A549 (cell line): ENCODE results near the gene SLIT3. TPM values are rescaled to one million over a fixed set of nuclear protein-coding genes. Genes with fewer than 3 reads are reported as not detected.

ENCODE experiments used
- ATAC-seq, 2 experiments: fragments of 200-7000 bp in 1 of 2; fragments of >200 bp in 1 of 2; cut with Nextera tagmentation in 1 of 2; cut with Tn5 transposase in 1 of 2; 3 replicates each; pipeline versions ENCODE4 v1.8.0 to v1.9.1; 2018 to 2020; ENCODE audit warnings: mild to moderate bottlenecking in 1 of 2, moderate library complexity in 1 of 2
- CTCF ChIA-PET: fragments of 300-600 bp; sonication (Branson Sonifier 250); formaldehyde crosslinking; extraction: SDS; loops from one replicate; lab custom pipeline; 2021; ENCODE audit warnings: antibody characterized with exemption, inconsistent platforms; lab: Yijun Ruan, JAX
- POLR2A ChIA-PET: fragments of 350-600 bp; formaldehyde crosslinking; extraction: SDS; loops from one replicate; lab custom pipeline; 2021; ENCODE audit warnings: antibody characterized with exemption, inconsistent platforms; lab: Yijun Ruan, JAX
- DNase-seq, 2 experiments: peaks; one replicate each; pipeline versions ENCODE4 v3.0.0 to v3.0.0-alpha.2; 2011 to 2016; ENCODE audit warnings: low read depth in 1 of 2, low spot score in 1 of 2
- FAIRE-seq: peaks from 2 replicates; lab custom pipeline; 2011; peaks lifted over from hg19 to GRCh38; lab: Jason Lieb, UNC
- H3K27ac ChIP-seq, 2 experiments: fragments of >200 bp; sonication (Bioruptor Twin); formaldehyde crosslinking; 3 replicates each; pipeline ENCODE4 v1.5.1; 2016 to 2017
- H3K4me1 ChIP-seq: fragments of >200 bp; sonication (Bioruptor Twin); formaldehyde crosslinking; 3 replicates; pipeline ENCODE4 v1.6.1; 2016
- H3K4me2 ChIP-seq: fragments of >200 bp; sonication (Bioruptor Twin); formaldehyde crosslinking; 3 replicates; pipeline ENCODE4 v1.6.1; 2016
- H3K4me3 ChIP-seq: fragments of >200 bp; sonication (Bioruptor Twin); formaldehyde crosslinking; 3 replicates; pipeline ENCODE4 v1.5.1; 2016
- H3K9me3 ChIP-seq: fragments of >200 bp; sonication (Bioruptor Twin); formaldehyde crosslinking; 3 replicates; pipeline ENCODE4 v1.6.1; 2016
- BHLHE40 ChIP-seq: IDR thresholded peaks from 2 replicates; pipeline ENCODE4 v1.6.1; 2012; ENCODE audit warnings: low read depth, low read length, inconsistent platforms
- CHD4 ChIP-seq: fragments of 200-600 bp; sonication (generic); IDR thresholded peaks from 2 replicates; pipeline ENCODE4 v1.6.1; 2016; ENCODE audit warnings: antibody characterized with exemption, mild to moderate bottlenecking, borderline replicate concordance
- EHF ChIP-seq: fragments of 250-450 bp; sonication (Bioruptor Pico); IDR thresholded peaks from 2 replicates; pipeline ENCODE4 v1.5.0; 2020; ENCODE audit warnings: mild to moderate bottlenecking
- ESRRA ChIP-seq: fragments of 150-350 bp; IDR thresholded peaks from 2 replicates; pipeline ENCODE4 v1.6.1; 2014; ENCODE audit warnings: mild to moderate bottlenecking, low read length, borderline replicate concordance
- FOSL2 ChIP-seq, 2 experiments: fragments of 450-650 bp in 1 of 2; fragments of >200 bp in 1 of 2; sonication (Bioruptor Twin) in 1 of 2; formaldehyde crosslinking; IDR thresholded peaks; 2 replicates each; pipeline versions ENCODE4 v1.5.0 to v1.6.1; 2016 to 2020; ENCODE audit warnings: mild to moderate bottlenecking in 1 of 2, moderate library complexity in 1 of 2
- HOXA7 ChIP-seq: fragments of 250-450 bp; sonication (Bioruptor Pico); IDR thresholded peaks from 2 replicates; pipeline ENCODE4 v1.5.0; 2020; ENCODE audit warnings: mild to moderate bottlenecking, moderate library complexity
- JUN ChIP-seq, 2 experiments: fragments of >200 bp; sonication (Bioruptor Twin); formaldehyde crosslinking; IDR thresholded peaks; 2 replicates in 1 of 2; 3 replicates in 1 of 2; pipeline ENCODE4 v1.6.1; 2016 to 2017
- KDM1A ChIP-seq: fragments of 200-600 bp; sonication (generic); IDR thresholded peaks from 2 replicates; pipeline ENCODE4 v1.6.1; 2016; ENCODE audit warnings: low read depth, mild to moderate bottlenecking
- KDM5A ChIP-seq: fragments of 200-600 bp; sonication (generic); IDR thresholded peaks from 2 replicates; pipeline ENCODE4 v1.6.1; 2016; ENCODE audit warnings: antibody characterized with exemption, mild to moderate bottlenecking
- MAFK ChIP-seq: fragments of 450-650 bp; IDR thresholded peaks from 2 replicates; pipeline ENCODE4 v1.6.1; 2014; ENCODE audit not compliant: partially characterized antibody
- MYC ChIP-seq: IDR thresholded peaks from 2 replicates; pipeline ENCODE4 v1.6.1; 2012; ENCODE audit warnings: mild to moderate bottlenecking, inconsistent platforms, low read length, improper control_type of control experiment, borderline replicate concordance
- NFE2L2 ChIP-seq: fragments of 150-350 bp; conservative IDR thresholded peaks from 2 replicates; pipeline ENCODE4 v1.6.1; 2014; ENCODE audit warnings: low read length
- NR3C1 ChIP-seq: fragments of >200 bp; sonication (Bioruptor Twin); formaldehyde crosslinking; IDR thresholded peaks from 3 replicates; pipeline ENCODE4 v1.6.1; 2017
- PHF8 ChIP-seq: fragments of 200-600 bp; sonication (generic); IDR thresholded peaks from 2 replicates; pipeline ENCODE4 v1.6.1; 2016; ENCODE audit warnings: low read depth, mild to moderate bottlenecking, antibody characterized with exemption, moderate library complexity, borderline replicate concordance
- RFX5 ChIP-seq: fragments of 450-650 bp; IDR thresholded peaks from 2 replicates; pipeline ENCODE4 v1.7.1; 2014; ENCODE audit warnings: antibody characterized with exemption, mild to moderate bottlenecking, moderate library complexity
- SREBF2 ChIP-seq: fragments of 450-650 bp; IDR thresholded peaks from 2 replicates; pipeline ENCODE4 v1.6.1; 2014; ENCODE audit warnings: mild to moderate bottlenecking, moderate library complexity
- TP53 ChIP-seq: fragments of 250-450 bp; sonication (Bioruptor Pico); IDR thresholded peaks from 2 replicates; pipeline ENCODE4 v1.5.0; 2021; ENCODE audit warnings: mild to moderate bottlenecking, moderate library complexity
- ZC3H11A ChIP-seq: fragments of 450-650 bp; IDR thresholded peaks from 2 replicates; pipeline ENCODE4 v1.6.1; 2014; ENCODE audit warnings: antibody characterized with exemption, mild to moderate bottlenecking
- ZFP36 ChIP-seq: fragments of 450-650 bp; IDR thresholded peaks from 2 replicates; pipeline ENCODE4 v1.6.1; 2014; ENCODE audit warnings: borderline replicate concordance; ENCODE audit not compliant: partially characterized antibody
- ZNF302 ChIP-seq: fragments of 250-450 bp; sonication (Bioruptor Pico); IDR thresholded peaks from 2 replicates; pipeline ENCODE4 v1.9.0; 2021; ENCODE audit warnings: inconsistent platforms, mild to moderate bottlenecking, moderate library complexity
- WGBS: methylation state at CpG from one replicate; pipeline ENCODE4 v1.1.6; 2017; ENCODE audit errors: missing lambda C conversion rate; 5-methylcytosine and 5-hydroxymethylcytosine counted together
- polyA plus RNA-seq, 4 experiments: library from polyadenylated mRNA; depleted of rRNA in 3 of 4; stranded (reverse); fragments of >200 nt; fragmentation: RNase III in 1 of 4; extraction: RNeasy Plus Mini Kit Qiagen cat#74134 plus additional on column Dnase treatment in 1 of 4; gene quantifications; 2 replicates in 3 of 4; 3 replicates in 1 of 4; pipeline ENCODE4 v1.2.3, GENCODE V29; 2011 to 2017
- TF ChIP-seq, protein P1 (sequence below): fragments of >200 bp; sonication (Bioruptor Twin); formaldehyde crosslinking; IDR thresholded peaks from 3 replicates; pipeline ENCODE4 v1.6.1; 2016
- TF ChIP-seq, protein P2 (sequence below): fragments of 450-650 bp; IDR thresholded peaks from 2 replicates; pipeline ENCODE4 v1.6.1; 2014; ENCODE audit warnings: antibody characterized with exemption
- TF ChIP-seq, protein P3 (sequence below): fragments of 250-450 bp; sonication (Bioruptor Pico); IDR thresholded peaks from 2 replicates; pipeline ENCODE4 v1.5.0; 2020; ENCODE audit warnings: low read depth, mild to moderate bottlenecking, moderate library complexity
- TF ChIP-seq, protein P4 (sequence below): fragments of >200 bp; sonication (Bioruptor Twin); formaldehyde crosslinking; IDR thresholded peaks from 2 replicates; pipeline ENCODE4 v1.6.1; 2016
- TF ChIP-seq, protein P5 (sequence below): fragments of 150-350 bp; IDR thresholded peaks from 2 replicates; pipeline ENCODE4 v1.6.1; 2014; ENCODE audit warnings: low read depth, mild to moderate bottlenecking, low read length

The SLIT3 gene
- polyA plus RNA-seq, 2 of the 4 experiments (the other 2 are of a cell fraction): 12.7 to 22.9 TPM

DNA sequence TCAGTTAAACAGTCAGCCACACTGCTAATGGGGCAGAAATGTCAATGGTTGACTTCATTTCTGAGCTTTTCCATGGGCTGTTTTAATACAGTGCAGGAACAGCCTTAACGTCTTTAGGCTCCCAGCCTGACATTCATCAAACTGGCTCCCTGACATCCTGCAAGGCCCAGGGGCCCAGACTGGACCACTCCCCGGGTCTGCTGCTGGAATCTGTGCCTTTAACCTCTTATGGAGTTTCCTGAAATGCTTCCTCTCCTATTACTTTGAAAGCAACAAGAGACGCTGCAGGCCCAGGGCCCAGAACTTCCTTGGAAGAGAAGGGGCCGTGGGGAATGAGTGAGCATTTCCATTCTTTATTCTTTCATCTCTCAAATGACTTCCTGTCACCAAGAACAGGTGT lies 504.9 kb downstream of the SLIT3 start:
- FAIRE-seq (no peak), ATAC-seq (no peak), DNase-seq (no peak)
- H3K9me3 ChIP-seq: no peaks in the 10 kb centered on the region
- no peak overlapping the region for H3K4me3 ChIP-seq
- no peak overlapping the region for H3K27ac ChIP-seq
- H3K4me1 ChIP-seq: peaks cover 15% of the 10 kb centered on the region; the same call in 2 of the 3 replicates
- TF ChIP-seq KDM1A (no peak), MYC (no peak), RFX5 (no peak), KDM5A (no peak), SREBF2 (no peak), NFE2L2 (no peak), FOSL2 (IDR thresholded peaks at IDR 0.05) (no peak), FOSL2 (CRISPR knock-in tag; IDR thresholded peaks at IDR 0.05) (no peak), BHLHE40 (no peak)
- TF ChIP-seq, protein P1, sequence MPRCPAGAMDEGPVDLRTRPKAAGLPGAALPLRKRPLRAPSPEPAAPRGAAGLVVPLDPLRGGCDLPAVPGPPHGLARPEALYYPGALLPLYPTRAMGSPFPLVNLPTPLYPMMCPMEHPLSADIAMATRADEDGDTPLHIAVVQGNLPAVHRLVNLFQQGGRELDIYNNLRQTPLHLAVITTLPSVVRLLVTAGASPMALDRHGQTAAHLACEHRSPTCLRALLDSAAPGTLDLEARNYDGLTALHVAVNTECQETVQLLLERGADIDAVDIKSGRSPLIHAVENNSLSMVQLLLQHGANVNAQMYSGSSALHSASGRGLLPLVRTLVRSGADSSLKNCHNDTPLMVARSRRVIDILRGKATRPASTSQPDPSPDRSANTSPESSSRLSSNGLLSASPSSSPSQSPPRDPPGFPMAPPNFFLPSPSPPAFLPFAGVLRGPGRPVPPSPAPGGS: no peak
- CTCF ChIA-PET: no interaction called here
- WGBS: 74% methylated on average over 4 of the region's 4 CpGs
- H3K4me2 ChIP-seq: no peak overlapping the region
- POLR2A ChIA-PET: no interaction called here

DNA sequence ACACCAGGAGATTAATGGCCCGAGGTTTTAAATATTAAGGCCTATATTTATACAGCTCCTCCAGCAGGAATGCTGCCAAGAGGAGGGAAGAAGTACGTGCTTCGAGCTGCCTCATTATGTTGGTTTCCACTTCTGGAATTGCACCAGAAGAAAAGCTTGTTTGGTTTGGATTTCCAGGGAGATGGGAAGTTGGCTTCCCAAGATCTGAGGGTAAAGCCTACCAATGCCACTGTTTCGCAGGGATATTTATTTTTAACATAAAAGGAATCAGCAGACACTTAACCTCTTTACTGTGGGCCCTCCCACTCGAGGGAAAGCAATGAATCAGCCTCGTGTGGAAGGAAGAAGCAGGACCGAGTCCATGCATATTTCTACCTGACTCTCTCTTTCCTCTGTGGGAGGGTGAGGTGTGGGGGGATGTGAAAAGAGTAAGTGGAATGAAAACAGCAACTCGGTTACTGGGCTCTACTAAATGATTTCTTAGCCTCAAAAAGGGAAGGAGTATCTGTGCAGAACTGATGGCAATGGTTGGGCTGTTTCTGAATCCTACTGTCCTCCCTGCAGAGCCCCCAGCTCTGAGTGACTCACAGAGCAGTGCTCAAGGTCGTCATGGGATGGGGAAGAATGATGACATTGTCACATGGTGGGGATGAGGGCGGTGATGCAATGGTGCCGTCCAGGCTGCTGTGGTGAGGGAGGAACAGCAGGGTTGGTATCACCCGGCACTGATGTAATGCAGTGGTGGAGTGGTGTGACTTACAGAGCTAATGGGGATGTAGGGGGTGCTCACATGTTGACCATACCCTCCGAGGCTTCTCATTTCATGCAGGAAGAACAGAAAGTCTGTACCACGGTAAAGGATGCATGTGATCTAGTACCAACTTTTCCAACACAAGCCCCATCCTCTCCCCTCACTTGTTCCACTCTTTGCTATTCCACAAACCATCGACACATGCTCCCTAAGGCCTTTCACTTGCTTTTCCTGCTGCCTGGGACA lies 506.8 kb downstream of the SLIT3 start:
- FAIRE-seq: no peak
- Histone ChIP-seq H3K9me3 (no peaks in the 10 kb centered on the region), H3K4me2 (no peak overlapping the region), H3K4me3 (no peak overlapping the region), H3K27ac (no peak overlapping the region), H3K4me1 (peaks cover 15% of the 10 kb centered on the region; the same call in 2 of the 3 replicates)
- TF ChIP-seq ZC3H11A (no peak), ZFP36 (no peak), MAFK (no peak), FOSL2 (IDR thresholded peaks at IDR 0.05) (no peak), FOSL2 (CRISPR knock-in tag; IDR thresholded peaks at IDR 0.05) (no peak), TP53 (CRISPR knock-in tag) (no peak), HOXA7 (no peak), KDM1A (no peak), JUN (IDR thresholded peaks at IDR 0.05) (no peak), ESRRA (no peak), PHF8 (no peak), CHD4 (no peak), RFX5 (no peak), ZNF302 (no peak), NR3C1 (no peak), EHF (CRISPR knock-in tag) (no peak)
- TF ChIP-seq, protein P2, sequence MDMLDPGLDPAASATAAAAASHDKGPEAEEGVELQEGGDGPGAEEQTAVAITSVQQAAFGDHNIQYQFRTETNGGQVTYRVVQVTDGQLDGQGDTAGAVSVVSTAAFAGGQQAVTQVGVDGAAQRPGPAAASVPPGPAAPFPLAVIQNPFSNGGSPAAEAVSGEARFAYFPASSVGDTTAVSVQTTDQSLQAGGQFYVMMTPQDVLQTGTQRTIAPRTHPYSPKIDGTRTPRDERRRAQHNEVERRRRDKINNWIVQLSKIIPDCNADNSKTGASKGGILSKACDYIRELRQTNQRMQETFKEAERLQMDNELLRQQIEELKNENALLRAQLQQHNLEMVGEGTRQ: no peak; the same call in 1 of the 2 replicates
- TF ChIP-seq, protein P3, sequence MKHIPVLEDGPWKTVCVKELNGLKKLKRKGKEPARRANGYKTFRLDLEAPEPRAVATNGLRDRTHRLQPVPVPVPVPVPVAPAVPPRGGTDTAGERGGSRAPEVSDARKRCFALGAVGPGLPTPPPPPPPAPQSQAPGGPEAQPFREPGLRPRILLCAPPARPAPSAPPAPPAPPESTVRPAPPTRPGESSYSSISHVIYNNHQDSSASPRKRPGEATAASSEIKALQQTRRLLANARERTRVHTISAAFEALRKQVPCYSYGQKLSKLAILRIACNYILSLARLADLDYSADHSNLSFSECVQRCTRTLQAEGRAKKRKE (CRISPR knock-in tag): no peak
- TF ChIP-seq, protein P4, sequence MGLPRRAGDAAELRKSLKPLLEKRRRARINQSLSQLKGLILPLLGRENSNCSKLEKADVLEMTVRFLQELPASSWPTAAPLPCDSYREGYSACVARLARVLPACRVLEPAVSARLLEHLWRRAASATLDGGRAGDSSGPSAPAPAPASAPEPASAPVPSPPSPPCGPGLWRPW: no peak
- TF ChIP-seq, protein P5, sequence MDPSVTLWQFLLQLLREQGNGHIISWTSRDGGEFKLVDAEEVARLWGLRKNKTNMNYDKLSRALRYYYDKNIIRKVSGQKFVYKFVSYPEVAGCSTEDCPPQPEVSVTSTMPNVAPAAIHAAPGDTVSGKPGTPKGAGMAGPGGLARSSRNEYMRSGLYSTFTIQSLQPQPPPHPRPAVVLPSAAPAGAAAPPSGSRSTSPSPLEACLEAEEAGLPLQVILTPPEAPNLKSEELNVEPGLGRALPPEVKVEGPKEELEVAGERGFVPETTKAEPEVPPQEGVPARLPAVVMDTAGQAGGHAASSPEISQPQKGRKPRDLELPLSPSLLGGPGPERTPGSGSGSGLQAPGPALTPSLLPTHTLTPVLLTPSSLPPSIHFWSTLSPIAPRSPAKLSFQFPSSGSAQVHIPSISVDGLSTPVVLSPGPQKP: no peak
- peak; percentile 40 to 60; a peak in 5 of 6 replicates for ATAC-seq
- POLR2A ChIA-PET: no interaction called here
- DNase-seq: peak; percentile 9 to 10
- 70% methylated on average over 15 of the region's 15 CpGs for WGBS
- CTCF ChIA-PET: interaction anchor here (1.5 kb wide), 1 partner anchor 12 kb away, joined by 4 read pairs; no protein-coding TSS in a partner anchor
